Measurements from ENCODE around the gene CXXC5.

DNA sequence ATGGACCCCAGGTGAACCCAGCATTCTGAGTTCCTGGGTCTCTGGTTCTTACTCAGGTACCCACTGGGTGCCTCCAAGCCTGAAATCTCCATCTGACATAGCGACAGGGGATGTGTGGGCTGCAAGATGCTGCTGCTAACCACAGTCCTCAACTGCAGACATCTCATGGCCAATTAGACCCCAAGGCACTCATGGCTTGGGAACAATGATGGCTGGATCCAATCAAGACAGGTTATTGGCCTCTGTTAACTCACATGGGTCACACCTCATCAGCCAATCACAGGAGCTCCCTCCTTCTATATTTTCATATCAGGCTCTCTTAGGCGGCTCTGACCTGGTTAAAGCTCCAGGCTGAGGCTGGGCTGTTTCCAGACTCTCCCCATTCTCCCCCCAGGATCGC is 57.0 kb downstream of the CXXC5 start:
- TF ChIP-seq, protein P1, sequence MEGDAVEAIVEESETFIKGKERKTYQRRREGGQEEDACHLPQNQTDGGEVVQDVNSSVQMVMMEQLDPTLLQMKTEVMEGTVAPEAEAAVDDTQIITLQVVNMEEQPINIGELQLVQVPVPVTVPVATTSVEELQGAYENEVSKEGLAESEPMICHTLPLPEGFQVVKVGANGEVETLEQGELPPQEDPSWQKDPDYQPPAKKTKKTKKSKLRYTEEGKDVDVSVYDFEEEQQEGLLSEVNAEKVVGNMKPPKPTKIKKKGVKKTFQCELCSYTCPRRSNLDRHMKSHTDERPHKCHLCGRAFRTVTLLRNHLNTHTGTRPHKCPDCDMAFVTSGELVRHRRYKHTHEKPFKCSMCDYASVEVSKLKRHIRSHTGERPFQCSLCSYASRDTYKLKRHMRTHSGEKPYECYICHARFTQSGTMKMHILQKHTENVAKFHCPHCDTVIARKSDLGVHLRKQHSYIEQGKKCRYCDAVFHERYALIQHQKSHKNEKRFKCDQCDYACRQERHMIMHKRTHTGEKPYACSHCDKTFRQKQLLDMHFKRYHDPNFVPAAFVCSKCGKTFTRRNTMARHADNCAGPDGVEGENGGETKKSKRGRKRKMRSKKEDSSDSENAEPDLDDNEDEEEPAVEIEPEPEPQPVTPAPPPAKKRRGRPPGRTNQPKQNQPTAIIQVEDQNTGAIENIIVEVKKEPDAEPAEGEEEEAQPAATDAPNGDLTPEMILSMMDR (conservative IDR thresholded peaks at IDR 0.05 in 1 of 2, IDR thresholded peaks at IDR 0.05 in 1 of 2; ENCODE audit: extremely low read depth in 1 of 2, insufficient read depth in 1 of 2, low read depth in 1 of 2, low read length in 2 of 2), result no peak
- no peak for TF ChIP-seq EZH2 (IDR thresholded peaks at IDR 0.05; ENCODE audit: borderline replicate concordance, low read length)
